ENCODE results near the gene ADD1.
"Not testable (repeated sequence)": the region's sequence is repeated elsewhere in the genome, so short reads cannot be mapped to it uniquely, and the experiment has no call there.

Gene ADD1

DNA sequence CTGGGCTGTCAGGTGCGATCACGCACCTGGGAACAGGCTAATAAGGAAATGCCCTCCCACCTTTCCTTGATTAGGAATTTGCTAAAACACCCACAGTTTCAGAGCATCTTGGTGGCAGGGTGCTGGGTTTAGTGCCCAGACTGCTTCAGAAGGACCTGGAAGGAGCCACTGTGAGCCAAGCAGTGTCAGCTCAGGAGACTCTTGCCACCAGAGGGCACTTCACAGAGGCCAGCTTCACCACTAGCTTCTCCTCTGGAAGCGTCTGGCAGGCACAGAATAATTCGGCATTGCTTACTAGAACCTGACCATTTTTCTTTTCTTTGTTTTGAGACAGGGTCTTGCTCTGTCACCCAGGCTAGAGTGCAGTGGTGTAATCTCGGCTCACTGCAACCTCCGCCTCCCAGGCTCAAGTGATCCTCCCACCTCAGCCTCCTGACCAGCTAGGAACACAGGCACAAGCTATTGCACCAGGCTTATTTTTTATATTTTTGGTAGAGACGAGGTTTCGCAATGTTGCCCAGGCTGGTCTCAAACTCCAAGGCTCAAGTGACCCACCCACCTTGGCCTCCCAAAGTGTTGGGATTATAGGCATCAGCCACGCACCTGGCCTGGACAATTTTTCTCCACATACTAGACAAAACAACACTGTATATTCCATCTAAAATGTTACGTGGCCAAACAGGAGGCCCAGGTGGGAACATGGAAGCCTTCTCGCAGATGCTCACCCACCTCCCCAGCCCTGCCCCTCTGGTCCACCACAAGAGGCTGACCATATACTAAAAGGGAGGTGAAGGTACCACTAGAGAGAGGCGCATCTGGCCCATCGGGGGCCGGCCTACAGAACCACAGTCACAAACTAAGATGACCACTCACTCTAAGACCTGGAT is 105.5 kb downstream of the ADD1 start:
- peak in 1 of 5 experiments; percentile 54 for DNase-seq

DNA sequence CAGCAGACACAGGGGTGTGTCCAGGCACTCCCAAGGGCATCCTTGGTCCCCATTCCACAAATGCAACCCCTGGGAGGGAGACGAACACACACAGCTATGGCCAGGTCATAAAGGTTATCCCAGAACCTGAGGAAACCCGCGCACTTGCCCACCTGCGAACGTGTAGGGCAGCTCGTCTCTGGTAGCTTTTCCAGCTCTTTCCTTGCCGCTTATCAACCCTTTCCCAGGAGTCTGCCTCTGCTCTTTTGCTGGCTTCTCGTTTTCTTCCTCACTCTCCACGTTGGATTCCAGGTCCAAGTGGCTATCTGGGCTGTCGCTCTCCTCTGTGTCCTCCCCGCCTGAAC is 106.1 kb downstream of the ADD1 start:
- DNase-seq, result no peak

- no peak for DNase-seq
Measured at GRCh38 chr4:2950221-2950989, 106.8 kb downstream of the ADD1 start.

DNA sequence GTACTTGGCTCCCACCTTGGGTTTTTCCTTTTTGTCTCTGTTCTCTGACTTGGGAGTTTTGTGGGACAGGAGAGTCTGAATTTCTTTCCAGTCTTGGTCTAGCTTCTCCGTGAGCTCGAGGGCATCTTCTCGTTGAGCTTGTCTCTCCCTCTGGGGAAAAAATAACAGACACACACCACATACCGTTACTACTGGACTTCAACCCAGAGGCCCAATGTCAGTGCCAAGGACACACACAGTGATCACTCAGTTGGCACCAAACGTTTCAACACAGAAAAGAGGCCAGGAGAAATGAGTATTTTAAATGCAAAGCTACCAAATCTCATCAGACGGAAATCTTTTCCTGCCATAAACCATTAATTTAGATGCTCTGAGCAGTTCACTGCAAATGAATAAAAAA is 109.9 kb downstream of the ADD1 start:
- DNase-seq, result no peak

- peak in 4 of 5 experiments; percentile 45 to 90 (median 60) for DNase-seq
Measured at GRCh38 chr4:2954358-2955185, 110.9 kb downstream of the ADD1 start.

DNA sequence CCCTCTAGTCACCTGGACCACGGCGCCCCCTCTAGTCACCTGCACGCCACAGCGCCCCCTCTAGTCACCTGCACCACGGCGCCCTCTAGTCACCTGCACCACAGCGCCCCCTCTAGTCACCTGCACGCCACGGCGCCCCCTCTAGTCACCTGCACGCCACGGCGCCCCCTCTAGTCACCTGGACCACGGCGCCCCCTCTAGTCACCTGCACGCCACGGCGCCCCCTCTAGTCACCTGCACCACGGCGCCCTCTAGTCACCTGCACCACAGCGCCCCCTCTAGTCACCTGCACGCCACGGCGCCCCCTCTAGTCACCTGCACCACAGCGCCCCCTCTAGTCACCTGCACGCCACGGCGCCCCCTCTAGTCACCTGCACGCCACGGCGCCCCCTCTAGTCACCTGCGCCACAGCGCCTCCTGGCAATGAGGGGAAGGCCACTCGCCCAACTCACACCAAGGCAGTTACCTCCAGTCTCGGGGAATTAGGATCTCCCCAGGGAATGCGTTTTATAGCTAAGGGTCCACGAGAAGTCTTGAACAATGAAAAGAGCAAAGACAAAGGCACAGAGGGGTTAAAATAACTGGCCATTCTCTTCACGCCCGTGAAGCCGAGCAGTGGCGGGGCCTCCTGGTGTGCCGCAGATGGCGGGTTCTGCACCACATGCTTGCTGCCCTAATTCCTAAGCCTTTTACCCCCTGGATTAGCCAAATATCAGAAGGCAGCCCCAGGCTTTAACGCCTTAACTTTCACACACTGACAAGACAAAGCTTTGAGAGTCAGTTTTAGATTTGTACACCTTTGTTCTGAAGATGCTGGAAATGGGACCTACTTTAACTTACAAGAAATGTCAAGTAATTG is 111.8 kb downstream of the ADD1 start:
- DNase-seq, result not testable (repeated sequence)

DNA sequence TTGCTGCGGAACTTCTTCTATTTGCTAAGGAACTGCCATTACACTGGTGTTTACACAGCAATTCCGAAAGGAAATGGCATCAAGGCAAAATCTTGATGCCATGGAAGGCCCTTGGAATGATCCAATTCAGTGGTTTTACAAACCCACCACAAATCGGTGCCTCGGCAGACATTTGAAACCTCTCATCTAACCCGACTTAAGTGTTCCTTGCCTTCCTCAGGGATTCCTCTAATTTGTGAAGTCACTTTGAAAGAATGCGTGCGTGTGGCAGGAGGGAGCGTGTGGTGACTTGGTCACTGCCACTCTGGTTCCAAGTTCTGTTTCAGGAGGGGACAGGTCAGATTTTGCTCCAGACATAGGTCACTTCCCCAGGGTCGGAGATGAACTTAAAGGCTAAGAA is 114.8 kb downstream of the ADD1 start:
- no peak for DNase-seq

DNA sequence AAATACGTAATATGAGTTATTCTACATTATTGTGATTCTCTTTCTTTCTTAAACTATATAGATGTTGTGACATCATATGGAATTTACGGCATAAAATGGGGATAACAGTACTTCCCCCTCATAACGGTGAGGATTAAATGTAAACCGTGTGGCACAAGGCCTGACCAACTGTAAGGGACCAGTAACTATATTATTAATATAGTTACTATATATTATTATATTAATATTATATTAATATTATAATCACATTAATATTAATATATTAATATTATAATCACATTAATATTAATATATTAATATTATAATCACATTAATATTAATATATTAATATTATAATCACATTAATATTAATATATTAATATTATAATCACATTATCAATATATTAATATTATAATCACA is 116.8 kb downstream of the ADD1 start:
- DNase-seq, result not testable (repeated sequence)

DNA sequence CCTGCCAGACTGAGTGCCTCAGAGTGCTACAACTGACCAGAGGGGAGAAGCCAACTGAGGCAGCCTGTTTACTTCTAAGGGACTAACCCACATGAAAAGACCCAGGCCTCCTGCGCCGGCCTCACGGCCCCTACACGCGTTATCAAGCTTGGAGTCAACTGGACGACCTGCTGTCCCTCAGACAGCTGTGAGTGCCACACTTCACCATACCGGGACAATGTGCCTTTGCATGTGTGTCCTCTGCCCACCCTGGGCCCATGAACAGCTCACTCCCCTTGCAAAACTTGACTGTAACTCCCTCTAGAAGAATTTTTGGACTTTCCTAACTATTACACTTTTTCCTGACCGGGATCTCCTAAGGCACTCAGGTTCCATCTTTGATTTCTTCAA is 117.8 kb downstream of the ADD1 start:
- DNase-seq, result peak in 1 of 5 experiments; percentile 67

- peak in 3 of 5 experiments; percentile 24 to 88 (median 62) for DNase-seq
Measured at GRCh38 chr4:2961811-2962441, 118.3 kb downstream of the ADD1 start.

- peak in 2 of 5 experiments; percentile 13 to 55 for DNase-seq
Measured at GRCh38 chr4:2962614-2963174, 119.0 kb downstream of the ADD1 start.

DNA sequence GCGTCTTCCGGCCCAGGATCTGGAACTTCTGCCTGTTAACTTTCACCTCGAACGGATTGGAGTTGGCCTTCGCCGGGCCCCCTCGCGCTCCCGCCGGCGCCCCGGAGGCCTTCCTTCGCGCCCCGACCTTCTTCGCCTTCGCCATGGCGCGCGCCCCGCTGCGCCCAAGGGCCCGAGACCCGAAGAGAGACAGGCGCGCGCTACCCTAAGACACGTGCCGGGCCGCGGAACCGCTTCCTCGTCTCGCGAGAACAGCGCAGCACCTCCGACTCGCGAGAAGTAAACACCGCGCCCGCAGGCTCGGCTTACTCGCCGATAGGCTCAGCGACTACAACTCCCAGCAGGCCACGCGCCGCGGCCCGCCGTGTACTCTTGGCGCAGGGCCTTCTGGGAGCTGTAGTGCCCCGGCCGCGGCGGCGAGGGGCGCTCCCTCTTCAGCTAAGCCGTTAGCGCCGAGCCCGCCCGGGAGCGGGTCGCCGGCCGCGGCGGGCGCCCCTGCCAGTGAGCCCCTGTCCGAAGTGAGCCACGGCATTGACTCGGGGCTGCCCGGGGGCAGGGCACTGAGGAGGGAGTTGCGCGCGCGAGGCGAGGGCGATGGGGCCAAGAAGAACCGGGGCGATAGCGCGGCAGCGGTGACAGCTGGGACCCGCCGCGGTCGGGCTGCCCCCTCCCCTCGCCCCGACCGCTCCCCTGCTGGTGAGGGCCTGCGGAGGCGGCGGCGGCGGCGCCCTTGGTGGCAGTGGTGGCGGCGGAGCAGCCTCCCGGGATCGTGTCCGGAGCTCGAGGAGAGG is 119.7 kb downstream of the ADD1 start, which contains the start of the genes GRK4 and NOP14:
Gene GRK4, plus strand, starts transcription at position 397 of the 791 bp plus-strand sequence. CDS start 500 bp downstream, outside the sequence.
Gene NOP14, minus strand, starts transcription at position 232 of the 791 bp plus-strand sequence. Its CDS starts 87 bp downstream, at position 145.
- DNase-seq, result peak; percentile 94 to 99 (median 96)

GRCh38 chr4:2963966-2964471 is 120.4 kb downstream of the ADD1 start:
- DNase-seq, result peak in 1 of 5 experiments; percentile 70

GRCh38 chr4:2964706-2965258 is 121.1 kb downstream of the ADD1 start:
- no peak for DNase-seq

DNA sequence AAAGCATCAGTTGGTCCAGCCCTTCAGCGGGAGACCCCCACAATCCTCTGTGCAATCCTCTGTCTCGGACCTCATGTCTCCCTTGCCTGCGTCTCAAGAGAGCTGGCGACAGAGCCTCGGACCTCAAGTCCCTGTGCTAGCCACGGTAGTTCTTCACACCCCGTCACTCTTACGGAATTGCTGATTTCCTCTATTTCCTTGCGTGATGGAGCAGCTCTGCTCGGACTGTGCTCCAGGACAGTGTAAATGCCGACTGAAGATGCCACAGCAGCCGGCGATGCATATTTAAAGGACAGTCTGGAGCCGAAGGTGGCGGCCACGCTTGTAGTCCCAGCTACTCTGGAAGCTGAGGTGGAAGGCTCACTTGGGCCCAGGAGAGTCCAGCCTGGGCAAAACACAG is 121.6 kb downstream of the ADD1 start:
- DNase-seq, result no peak

DNA sequence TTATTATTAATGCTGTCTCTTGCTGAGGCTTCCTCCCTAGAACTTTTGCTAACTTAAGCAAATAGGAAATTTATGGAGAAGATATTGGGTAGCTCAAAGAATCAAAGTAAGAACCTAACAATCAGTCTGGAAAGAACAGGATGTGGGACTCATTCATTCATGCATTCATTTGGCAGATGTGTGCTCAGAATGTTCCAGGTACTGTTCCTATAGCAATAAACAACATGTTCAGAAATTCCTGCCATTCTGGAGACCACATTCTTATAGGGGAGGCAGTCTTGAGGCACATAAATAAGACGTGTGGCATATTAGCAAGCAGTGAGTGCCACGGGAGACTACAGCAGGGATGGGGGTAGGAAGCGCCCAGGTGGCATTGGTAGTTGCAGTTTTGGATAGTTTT is 124.7 kb downstream of the ADD1 start:
- no peak for DNase-seq

DNA sequence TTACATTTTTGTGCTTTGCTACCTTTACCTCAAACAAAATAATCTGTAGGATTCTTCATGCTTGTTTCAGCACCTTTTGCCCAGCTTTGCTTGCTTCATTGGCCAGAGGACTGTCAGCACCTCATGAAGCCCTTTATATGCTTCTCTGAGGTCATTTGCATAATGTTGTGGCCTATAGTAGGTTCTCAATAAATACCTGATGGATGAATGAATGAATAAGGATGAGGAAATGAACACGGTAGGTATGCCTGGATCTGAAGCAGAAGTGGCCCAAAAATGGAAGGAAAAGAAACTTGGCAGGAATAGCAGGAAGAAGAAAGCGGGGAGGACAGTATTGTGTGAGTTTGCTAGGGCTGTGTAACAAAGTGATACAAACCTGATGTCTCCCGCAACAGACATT is 127.6 kb downstream of the ADD1 start:
- DNase-seq, result no peak

- no peak for DNase-seq
Measured at GRCh38 chr4:2977211-2978088, 133.8 kb downstream of the ADD1 start.
